Measurements from ENCODE around the gene SNX27.

The SNX27 gene

GRCh38 chr1:151706464-151707415, 94.9 kb downstream of the SNX27 start:
- no peak for DNase-seq

DNA sequence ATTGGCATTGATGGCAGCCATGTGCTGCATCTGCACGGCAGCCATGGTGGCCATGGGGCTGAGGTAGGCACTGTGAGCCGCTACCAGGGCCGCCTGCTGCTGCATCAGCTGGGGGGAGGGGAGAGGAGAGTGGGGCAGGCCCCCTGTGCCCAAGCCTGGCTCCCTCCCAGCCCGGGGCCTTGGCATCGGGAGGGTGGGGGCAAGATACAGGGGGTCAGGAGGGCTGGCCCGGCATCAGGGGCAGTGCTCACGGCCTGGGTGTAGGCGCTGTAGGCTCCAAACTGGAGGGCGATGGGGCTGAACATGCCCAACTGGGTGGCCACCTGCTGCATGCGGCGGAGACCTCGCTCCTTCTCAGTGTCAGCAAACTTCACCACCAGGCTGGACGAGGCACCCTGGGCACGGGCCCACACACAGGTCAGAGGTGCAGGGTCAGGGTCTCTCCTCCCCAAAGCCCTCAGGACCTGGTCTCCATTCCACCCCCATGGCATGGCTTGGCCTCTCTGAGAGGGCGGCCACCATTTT, 95.8 kb downstream of the SNX27 start:
- no peak for DNase-seq

- DNase-seq, result no peak
Measured at GRCh38 chr1:151708891-151709290, 97.0 kb downstream of the SNX27 start.

- no peak for DNase-seq
Measured at GRCh38 chr1:151710187-151710840, 98.5 kb downstream of the SNX27 start.

DNA sequence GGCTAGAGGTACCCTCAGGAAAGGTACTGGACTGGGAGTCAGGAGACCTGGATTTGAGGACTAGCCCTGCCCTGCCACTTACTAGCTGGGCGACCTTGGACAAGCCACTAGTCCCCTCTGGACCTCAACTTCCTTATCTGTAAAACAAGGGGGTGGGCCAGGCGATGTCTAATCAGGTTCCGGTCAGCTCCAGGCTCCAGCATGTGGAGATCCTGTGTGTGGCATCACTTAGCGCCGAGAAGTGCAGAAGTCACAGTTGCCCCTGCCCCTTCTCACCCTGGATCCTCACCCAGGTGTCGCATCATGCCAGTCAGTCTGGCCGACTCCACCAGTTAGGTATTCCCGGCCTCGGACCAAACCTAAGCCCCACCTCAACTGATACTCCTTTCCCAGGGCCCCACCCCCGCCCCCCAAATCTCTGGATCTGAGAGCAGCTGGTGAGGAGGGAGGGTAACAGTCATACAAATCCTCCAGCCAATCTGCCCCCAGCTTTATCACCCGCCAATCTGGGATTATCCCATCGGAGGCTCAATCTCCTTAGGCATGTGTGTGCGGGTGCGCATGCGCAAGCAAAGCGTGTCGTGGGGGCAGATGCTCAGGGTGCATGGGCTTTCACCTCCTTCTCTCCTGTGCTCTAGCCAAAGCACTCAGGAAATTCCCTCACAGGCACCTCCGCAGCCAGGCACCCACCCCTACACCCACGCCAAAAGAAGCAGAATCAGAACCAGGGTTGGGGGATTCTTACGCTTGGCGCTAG, 99.4 kb downstream of the SNX27 start:
- DNase-seq, result no peak

- DNase-seq, result no peak
Measured at GRCh38 chr1:151711951-151712350, 100.1 kb downstream of the SNX27 start.

DNA sequence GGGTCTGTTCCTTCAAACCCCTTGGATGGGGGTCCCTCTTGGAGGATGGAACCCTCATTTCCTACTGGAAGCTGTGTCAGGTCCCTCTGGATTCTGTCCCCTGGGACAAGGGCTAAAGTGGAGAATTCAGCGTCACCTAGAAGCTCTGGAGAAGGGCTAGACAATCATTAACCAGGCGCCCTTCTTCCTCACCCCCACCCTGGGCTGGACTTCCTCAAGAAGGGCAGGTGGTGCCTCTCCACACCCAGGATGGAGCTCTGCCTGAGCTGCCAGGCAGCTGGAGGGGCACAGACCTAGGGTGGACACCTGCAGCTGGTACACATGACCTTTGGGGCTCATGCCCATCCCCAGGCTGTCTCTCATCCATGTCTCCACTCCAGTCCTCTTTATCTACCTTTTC, 101.2 kb downstream of the SNX27 start:
- DNase-seq, result no peak

DNA sequence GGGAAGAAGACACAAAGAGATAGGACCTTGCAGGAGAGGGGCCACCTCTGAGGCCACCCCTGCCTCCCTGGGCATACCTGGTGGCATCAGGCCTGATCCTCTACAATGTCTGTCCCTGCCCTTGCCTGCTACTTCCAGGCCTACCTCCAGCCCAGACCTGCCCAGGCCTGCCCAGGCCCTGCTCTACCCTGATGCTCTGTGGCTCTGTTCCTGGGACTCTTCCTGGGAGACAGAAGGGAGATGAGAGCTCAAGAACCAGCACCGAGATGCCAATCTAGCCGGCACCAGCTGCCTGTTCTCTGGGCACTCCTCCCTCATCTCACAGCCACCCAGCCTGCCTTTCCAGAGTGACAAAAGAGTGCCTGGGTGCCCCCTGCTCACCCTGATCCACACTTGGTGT, 102.0 kb downstream of the SNX27 start:
- DNase-seq, result no peak

DNA sequence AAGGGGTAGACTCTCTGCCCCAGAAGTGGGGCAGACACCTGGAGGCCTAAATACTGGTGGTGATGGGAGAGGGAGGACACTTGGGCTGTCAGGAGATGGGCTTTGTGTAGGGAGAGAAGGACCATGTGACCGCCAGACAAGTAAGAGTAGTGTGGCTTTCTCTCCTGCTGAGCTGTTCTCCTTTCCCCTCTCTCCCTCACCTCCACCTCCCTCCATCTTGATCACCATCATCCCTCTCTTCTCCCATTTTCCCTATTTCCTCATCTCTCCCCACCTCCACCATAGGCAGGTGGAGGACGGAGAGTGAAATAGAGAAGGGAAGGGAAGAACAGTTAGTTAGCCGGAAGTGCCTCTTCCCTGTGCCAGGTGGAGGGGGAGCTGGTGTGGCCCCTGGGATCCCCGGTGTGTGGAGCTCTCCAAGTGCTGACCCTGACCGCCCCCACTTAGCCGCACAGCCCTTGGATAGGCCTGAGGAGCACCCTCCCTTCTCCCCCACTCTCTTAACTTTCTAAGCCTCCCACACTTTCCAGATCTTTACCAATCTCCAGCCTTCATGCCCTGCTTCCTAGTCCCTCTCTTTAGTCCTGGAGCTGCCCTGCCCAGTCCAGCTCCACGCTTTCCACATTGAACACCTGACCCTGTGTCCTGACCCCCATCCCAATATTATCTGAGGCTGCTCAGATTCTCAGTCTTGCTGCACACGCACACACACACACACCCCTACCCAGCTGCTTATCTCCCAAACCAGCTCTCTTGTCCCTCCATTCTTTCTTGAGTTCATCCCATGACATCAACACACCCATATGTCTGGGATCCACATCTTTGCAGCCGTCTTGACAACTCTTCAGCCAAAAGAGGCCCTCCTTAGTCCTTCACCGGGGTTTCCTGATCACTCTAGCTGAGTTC, 103.2 kb downstream of the SNX27 start:
- no peak for DNase-seq

DNA sequence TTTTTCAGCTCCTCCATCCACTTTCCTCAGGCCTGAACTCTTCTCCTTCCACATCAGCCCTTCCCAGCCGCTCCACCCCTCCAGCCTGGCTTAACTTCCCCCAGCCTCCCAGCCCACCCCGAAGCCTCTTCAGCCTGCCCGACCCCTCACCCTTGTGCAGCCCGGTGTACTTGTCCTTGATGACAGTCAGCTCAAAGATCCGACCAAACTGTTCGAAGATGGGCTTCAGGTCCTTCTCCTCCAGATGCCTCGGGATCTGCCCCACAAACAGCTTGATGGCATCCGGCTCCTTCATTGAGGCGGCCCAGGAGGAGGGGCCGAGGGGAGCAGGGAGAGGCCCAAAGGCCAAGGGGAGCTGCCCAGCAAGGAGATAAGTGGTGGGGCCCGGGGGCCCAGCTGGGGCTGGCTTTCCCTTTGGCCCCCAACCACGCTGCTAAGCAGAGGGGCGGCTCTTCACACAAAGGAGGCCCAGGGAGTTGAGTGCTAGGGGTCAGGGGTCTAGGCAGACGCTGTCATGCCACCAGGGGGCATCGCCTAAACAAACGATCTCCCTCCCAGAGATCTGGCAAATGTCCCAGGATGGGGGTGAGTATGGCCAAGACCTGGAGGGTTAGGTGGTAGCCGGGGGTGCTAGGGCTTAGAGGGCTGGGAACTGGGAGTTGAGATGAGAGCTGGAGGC, 104.0 kb downstream of the SNX27 start:
- DNase-seq, result no peak

DNA sequence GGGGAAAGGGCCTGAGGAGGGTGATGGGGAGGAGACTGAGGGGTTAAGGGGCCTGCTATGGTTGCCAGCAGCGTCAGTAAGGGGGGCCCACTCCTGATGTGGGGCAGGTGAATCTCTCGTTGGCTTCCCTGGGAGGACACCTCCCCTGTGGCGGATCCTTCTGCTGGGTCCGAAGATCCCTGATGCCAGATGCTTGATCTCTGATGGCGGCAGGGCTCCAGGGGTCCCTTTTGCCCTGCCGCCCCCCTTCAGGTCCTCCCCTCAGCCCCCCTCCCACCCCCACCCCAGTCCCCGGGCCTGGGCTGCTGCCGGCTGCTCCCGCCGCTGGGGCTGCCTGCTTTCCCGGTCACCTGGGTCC, 104.5 kb downstream of the SNX27 start:
- DNase-seq, result no peak

DNA sequence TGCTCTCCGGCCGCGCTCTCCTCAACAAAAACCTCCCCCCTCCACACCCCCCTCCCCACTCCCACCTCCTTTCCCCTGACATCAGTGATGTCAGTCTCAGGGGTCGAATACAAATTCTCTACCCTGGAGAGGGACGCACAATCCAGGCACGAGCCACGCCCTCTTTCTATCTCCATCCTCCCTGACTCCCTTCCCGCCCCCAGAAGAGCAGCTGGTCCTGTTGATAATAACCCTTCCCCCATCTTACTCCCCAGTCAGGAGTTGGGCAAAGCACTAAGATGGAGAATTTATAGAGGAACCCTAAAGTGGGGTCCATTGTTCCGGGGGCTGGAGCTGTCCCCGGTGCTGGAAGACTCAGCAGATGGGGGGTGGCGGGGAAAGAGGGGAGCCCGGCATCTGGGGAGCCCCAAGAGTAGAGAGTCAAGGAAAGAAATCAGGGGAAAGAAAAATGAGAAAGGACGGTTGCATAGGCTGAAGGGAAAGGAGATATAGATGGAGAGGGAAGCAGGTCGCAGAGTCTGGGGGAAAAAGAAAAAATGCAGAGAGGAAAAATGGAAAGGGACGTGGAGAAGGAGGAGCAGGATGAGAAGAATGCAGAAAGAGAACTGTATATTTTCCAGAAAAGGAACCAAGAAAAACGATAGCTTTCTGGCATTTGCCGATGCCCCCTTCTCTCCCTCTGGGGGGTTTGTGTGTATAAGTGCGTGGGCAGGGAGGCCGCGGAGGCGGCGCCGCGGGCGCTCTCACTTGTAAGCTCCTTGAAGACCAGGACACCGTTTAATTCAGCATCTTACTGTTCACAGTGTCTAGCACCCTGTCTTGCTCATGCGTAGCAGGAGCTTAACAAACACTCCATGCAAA, 105.2 kb downstream of the SNX27 start, which contains the start of gene CELF3:
CELF3 (minus strand) TSS at position 33 of the 861 bp plus-strand sequence. CDS start 783 bp downstream, outside the sequence.
- DNase-seq, result no peak

GRCh38 chr1:151718011-151718431, 106.2 kb downstream of the SNX27 start:
- no peak for DNase-seq

DNA sequence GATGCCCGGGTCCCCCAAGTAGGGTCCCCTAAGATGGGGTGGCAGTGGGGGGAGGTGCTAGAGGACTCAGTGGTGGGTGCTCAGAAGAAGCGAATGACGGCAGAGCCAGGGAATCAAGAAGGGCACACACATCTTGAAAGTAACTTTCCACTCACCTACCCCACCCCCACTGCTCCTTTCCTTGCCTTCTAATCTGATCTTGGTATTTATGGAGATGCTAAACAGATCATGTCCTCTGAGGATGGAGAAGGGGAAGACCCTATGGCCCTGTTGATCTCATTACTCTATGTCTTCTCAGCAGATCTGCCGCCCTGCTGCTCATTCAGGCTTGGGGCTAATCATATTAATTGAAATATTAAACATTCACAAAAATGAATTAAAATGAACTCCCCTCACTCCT, 106.8 kb downstream of the SNX27 start:
- DNase-seq, result no peak

GRCh38 chr1:151720125-151720524, 108.3 kb downstream of the SNX27 start:
- no peak for DNase-seq

- no peak for DNase-seq
Measured at GRCh38 chr1:151720554-151720953, 108.7 kb downstream of the SNX27 start.

DNA sequence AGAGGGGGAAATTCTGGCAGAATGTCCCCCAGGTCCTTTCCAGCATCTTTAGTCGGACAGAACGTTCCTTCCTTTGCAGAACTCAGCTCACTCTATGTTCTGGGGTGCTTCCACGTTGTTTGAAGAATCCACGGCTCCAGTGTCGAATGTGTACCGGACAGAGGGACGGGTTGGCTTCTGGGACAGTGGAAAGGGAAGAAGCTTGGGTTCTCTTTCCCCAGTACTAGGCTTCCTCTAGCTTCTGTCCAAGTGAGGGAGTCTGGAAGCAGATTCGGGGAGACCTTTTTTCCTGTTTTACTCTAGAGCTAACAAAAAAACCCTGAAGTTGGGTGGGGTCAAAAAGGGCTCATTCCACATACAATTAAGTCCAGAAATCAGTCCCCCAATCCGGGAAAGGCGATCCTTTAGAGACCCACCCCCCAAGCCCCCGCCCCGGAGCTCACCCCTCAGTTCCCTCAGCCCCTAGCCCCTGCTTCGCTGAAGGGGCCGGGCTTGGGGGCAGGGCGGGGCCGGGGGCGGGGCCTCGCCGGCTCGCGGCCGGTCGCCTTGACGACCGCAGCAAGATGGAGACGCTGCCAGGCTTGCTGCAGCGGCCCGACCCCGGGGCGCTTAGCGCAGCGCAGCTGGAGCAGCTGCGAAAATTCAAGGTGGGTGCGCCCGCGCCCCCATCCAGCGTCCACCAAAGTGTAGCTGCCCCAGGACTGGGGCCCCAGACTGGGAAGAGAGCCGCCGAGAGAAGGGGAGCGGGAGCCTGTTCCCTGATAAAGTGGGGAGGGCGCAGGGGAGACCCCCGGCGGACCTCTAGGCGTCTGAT, 109.3 kb downstream of the SNX27 start, which contains the start of gene RIIAD1:
RIIAD1 (plus strand) TSS at position 549 of the 814 bp plus-strand sequence; CDS start at position 564, 15 bp downstream.
- DNase-seq, result peak; percentile 20

- DNase-seq, result no peak
Measured at GRCh38 chr1:151721788-151722510, 110.1 kb downstream of the SNX27 start.
